HEK293 (cell line): ENCODE data around the gene CDC14A.

Experiments
- HIC1 ChIP-seq: fragments of 450-650 bp; formaldehyde crosslinking; IDR thresholded peaks from 2 replicates; pipeline ENCODE4 v1.5.1; 2016; ENCODE audit warnings: missing biosample characterization, missing genetic modification characterization
- MEIS1 ChIP-seq: sonication (generic); formaldehyde crosslinking; IDR thresholded peaks from 2 replicates; pipeline ENCODE4 v1.8.1; 2022; ENCODE audit warnings: missing genetic modification reagents, mild to moderate bottlenecking, borderline replicate concordance
- MZF1 ChIP-seq: fragments of 450-650 bp; formaldehyde crosslinking; IDR thresholded peaks from 2 replicates; pipeline ENCODE4 v1.5.1; 2017; ENCODE audit warnings: missing biosample characterization, missing genetic modification characterization, borderline replicate concordance
- REST ChIP-seq: fragments of 450-650 bp; formaldehyde crosslinking; IDR thresholded peaks from 2 replicates; pipeline ENCODE4 v1.5.1; 2016; ENCODE audit warnings: missing biosample characterization, missing genetic modification characterization
- ZBTB10 ChIP-seq: fragments of 450-650 bp; formaldehyde crosslinking; IDR thresholded peaks from 2 replicates; pipeline ENCODE4 v1.5.1; 2016; ENCODE audit warnings: missing biosample characterization, missing genetic modification characterization
- ZEB2 ChIP-seq: fragments of 450-650 bp; formaldehyde crosslinking; IDR thresholded peaks from 2 replicates; pipeline ENCODE4 v1.5.1; 2016; ENCODE audit warnings: missing biosample characterization, missing genetic modification characterization
- ZNF433 ChIP-seq: fragments of 450-650 bp; formaldehyde crosslinking; IDR thresholded peaks from 2 replicates; pipeline ENCODE4 v1.5.1; 2016; ENCODE audit warnings: missing biosample characterization, missing genetic modification characterization, low read depth
- ZNF549 ChIP-seq: fragments of 450-650 bp; IDR thresholded peaks from 2 replicates; pipeline ENCODE4 v1.5.1; 2018; ENCODE audit warnings: missing biosample characterization, missing genetic modification characterization, mild to moderate bottlenecking, inconsistent platforms, moderate library complexity
- ZNF639 ChIP-seq: fragments of 450-650 bp; formaldehyde crosslinking; IDR thresholded peaks from 2 replicates; pipeline ENCODE4 v1.5.1; 2016; ENCODE audit warnings: missing biosample characterization, missing genetic modification characterization
- ZNF768 ChIP-seq: fragments of 450-650 bp; formaldehyde crosslinking; IDR thresholded peaks from 2 replicates; pipeline ENCODE4 v1.5.1; 2018; ENCODE audit warnings: missing biosample characterization, mild to moderate bottlenecking, missing genetic modification characterization
- ZSCAN30 ChIP-seq: fragments of 450-650 bp; IDR thresholded peaks from 2 replicates; pipeline ENCODE4 v1.5.1; 2018; ENCODE audit warnings: missing biosample characterization, mild to moderate bottlenecking, missing genetic modification characterization, moderate library complexity
- TF ChIP-seq, protein P1 (sequence below): fragments of 450-650 bp; formaldehyde crosslinking; IDR thresholded peaks from 2 replicates; pipeline ENCODE4 v1.5.1; 2016; ENCODE audit warnings: missing biosample characterization, missing genetic modification characterization
- TF ChIP-seq, protein P2 (sequence below): fragments of 450-650 bp; IDR thresholded peaks from 2 replicates; pipeline ENCODE4 v1.5.1; 2018; ENCODE audit warnings: missing biosample characterization, missing genetic modification characterization
- TF ChIP-seq, protein P3 (sequence below): fragments of 450-650 bp; formaldehyde crosslinking; IDR thresholded peaks from 2 replicates; pipeline ENCODE4 v1.5.1; 2016; ENCODE audit warnings: missing biosample characterization, missing genetic modification characterization

DNA sequence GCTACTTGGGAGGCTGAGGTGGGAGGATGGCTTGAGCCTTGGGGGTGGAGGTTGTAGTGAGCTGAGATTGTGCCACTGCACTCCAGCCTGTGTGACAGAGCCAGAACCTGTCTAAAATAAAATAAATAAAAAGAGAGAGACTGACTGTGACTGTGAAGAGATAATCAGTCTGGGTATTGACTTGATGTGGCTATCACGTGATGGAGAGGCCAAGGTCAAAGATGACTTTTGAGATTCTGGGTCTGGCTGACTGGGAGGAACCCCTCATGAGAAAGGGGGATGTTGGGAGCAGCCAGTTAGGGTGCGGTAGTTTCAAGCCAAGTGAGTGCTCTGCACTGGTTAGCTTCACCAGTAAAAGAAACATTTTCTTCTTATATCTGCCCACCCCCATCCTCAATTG lies 66.8 kb downstream of the CDC14A start:
- TF ChIP-seq ZSCAN30 (tag by site-specific recombination): no peak
- TF ChIP-seq REST (tag by site-specific recombination): no peak
- TF ChIP-seq, protein P1, sequence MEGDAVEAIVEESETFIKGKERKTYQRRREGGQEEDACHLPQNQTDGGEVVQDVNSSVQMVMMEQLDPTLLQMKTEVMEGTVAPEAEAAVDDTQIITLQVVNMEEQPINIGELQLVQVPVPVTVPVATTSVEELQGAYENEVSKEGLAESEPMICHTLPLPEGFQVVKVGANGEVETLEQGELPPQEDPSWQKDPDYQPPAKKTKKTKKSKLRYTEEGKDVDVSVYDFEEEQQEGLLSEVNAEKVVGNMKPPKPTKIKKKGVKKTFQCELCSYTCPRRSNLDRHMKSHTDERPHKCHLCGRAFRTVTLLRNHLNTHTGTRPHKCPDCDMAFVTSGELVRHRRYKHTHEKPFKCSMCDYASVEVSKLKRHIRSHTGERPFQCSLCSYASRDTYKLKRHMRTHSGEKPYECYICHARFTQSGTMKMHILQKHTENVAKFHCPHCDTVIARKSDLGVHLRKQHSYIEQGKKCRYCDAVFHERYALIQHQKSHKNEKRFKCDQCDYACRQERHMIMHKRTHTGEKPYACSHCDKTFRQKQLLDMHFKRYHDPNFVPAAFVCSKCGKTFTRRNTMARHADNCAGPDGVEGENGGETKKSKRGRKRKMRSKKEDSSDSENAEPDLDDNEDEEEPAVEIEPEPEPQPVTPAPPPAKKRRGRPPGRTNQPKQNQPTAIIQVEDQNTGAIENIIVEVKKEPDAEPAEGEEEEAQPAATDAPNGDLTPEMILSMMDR (tag by site-specific recombination): no peak
- TF ChIP-seq MEIS1 (CRISPR knock-in tag): no peak
- TF ChIP-seq ZEB2 (tag by site-specific recombination): no peak
- TF ChIP-seq ZNF639 (tag by site-specific recombination): no peak
- no peak for TF ChIP-seq ZNF549 (tag by site-specific recombination)
- TF ChIP-seq HIC1 (tag by site-specific recombination): no peak
- TF ChIP-seq, protein P2, sequence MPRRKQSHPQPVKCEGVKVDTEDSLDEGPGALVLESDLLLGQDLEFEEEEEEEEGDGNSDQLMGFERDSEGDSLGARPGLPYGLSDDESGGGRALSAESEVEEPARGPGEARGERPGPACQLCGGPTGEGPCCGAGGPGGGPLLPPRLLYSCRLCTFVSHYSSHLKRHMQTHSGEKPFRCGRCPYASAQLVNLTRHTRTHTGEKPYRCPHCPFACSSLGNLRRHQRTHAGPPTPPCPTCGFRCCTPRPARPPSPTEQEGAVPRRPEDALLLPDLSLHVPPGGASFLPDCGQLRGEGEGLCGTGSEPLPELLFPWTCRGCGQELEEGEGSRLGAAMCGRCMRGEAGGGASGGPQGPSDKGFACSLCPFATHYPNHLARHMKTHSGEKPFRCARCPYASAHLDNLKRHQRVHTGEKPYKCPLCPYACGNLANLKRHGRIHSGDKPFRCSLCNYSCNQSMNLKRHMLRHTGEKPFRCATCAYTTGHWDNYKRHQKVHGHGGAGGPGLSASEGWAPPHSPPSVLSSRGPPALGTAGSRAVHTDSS: no peak
- TF ChIP-seq, protein P3, sequence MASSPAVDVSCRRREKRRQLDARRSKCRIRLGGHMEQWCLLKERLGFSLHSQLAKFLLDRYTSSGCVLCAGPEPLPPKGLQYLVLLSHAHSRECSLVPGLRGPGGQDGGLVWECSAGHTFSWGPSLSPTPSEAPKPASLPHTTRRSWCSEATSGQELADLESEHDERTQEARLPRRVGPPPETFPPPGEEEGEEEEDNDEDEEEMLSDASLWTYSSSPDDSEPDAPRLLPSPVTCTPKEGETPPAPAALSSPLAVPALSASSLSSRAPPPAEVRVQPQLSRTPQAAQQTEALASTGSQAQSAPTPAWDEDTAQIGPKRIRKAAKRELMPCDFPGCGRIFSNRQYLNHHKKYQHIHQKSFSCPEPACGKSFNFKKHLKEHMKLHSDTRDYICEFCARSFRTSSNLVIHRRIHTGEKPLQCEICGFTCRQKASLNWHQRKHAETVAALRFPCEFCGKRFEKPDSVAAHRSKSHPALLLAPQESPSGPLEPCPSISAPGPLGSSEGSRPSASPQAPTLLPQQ (tag by site-specific recombination): no peak
- TF ChIP-seq ZNF433 (tag by site-specific recombination): no peak
- no peak for TF ChIP-seq MZF1
- no peak for TF ChIP-seq ZNF768 (tag by site-specific recombination)
- TF ChIP-seq ZBTB10: no peak
